ENCODE results near the gene PLCD3. TPM values are rescaled to one million over a fixed set of nuclear protein-coding genes. Genes with fewer than 3 reads are reported as not detected.

Gene PLCD3
- total RNA-seq, 1 donor from 2014 or later = 34.2 TPM

- Mint-ChIP-seq H3K27me3 (ENCODE audit: low read depth) (peaks cover 17% of the 10 kb centered on the region), H3K27ac (ENCODE audit: unreplicated experiment) (peak within 1 kb of the TSS; percentile 100), H3K9me3 (no peaks in the 10 kb centered on the region), H3K4me3 (peak within 1 kb of the TSS; percentile 95), H3K36me3 (ENCODE audit: low read depth) (no peaks in the 10 kb centered on the region), H3K4me1 (peaks cover 56% of the 10 kb centered on the region)
- peak; percentile 100 for DNase-seq (ENCODE audit: low read depth, low spot score)
- TF ChIP-seq CTCF (conservative IDR thresholded peaks at IDR 0.05) = no peak
Observed at GRCh38 chr17:45148183-45149036, 16.1 kb upstream of the PLCD3 start, which contains the start of gene HEXIM1. TSS of gene HEXIM1 (plus strand) at chr17:45148475. CDS start at chr17:45149191, 716 bp downstream.

GRCh38 chr17:45147581-45148182, 15.4 kb upstream of the PLCD3 start:
- H3K9me3 Mint-ChIP-seq = no peaks in the 10 kb centered on the region
- peaks cover 17% of the 10 kb centered on the region for H3K27me3 Mint-ChIP-seq (ENCODE audit: low read depth)
- no peak for TF ChIP-seq CTCF (conservative IDR thresholded peaks at IDR 0.05)
- no peaks in the 10 kb centered on the region for H3K36me3 Mint-ChIP-seq (ENCODE audit: low read depth)
- peaks cover 56% of the 10 kb centered on the region for H3K4me1 Mint-ChIP-seq
- peak overlapping the region; percentile 100 for H3K27ac Mint-ChIP-seq (ENCODE audit: unreplicated experiment)
- peak; percentile 73 for DNase-seq (ENCODE audit: low read depth, low spot score)
- H3K4me3 Mint-ChIP-seq = peak overlapping the region; percentile 95

GRCh38 chr17:45146890-45147580, 14.7 kb upstream of the PLCD3 start:
- no peaks in the 10 kb centered on the region for H3K36me3 Mint-ChIP-seq (ENCODE audit: low read depth)
- no peaks in the 10 kb centered on the region for H3K9me3 Mint-ChIP-seq
- peak overlapping the region; percentile 95 for H3K4me3 Mint-ChIP-seq
- TF ChIP-seq CTCF (conservative IDR thresholded peaks at IDR 0.05) = no peak
- peak overlapping the region; percentile 100 for H3K27ac Mint-ChIP-seq (ENCODE audit: unreplicated experiment)
- no peak for DNase-seq (ENCODE audit: low read depth, low spot score)
- peaks cover 56% of the 10 kb centered on the region for H3K4me1 Mint-ChIP-seq
- peaks cover 17% of the 10 kb centered on the region for H3K27me3 Mint-ChIP-seq (ENCODE audit: low read depth)

- no peak overlapping the region for H3K27ac Mint-ChIP-seq (ENCODE audit: unreplicated experiment)
- H3K4me1 Mint-ChIP-seq = peaks cover 51% of the 10 kb centered on the region
- H3K9me3 Mint-ChIP-seq = no peaks in the 10 kb centered on the region
- TF ChIP-seq CTCF (conservative IDR thresholded peaks at IDR 0.05) = no peak
- H3K36me3 Mint-ChIP-seq (ENCODE audit: low read depth) = no peaks in the 10 kb centered on the region
- DNase-seq (ENCODE audit: low read depth, low spot score) = no peak
- peak overlapping the region; percentile 95 for H3K4me3 Mint-ChIP-seq
- H3K27me3 Mint-ChIP-seq (ENCODE audit: low read depth) = peaks cover 17% of the 10 kb centered on the region
Observed at GRCh38 chr17:45146592-45146889, 14.2 kb upstream of the PLCD3 start.

GRCh38 chr17:45146166-45146565, 13.9 kb upstream of the PLCD3 start:
- H3K4me1 Mint-ChIP-seq = peaks cover 48% of the 10 kb centered on the region
- H3K4me3 Mint-ChIP-seq = peak overlapping the region; percentile 95
- H3K9me3 Mint-ChIP-seq = no peaks in the 10 kb centered on the region
- peak overlapping the region; percentile 38 for H3K27ac Mint-ChIP-seq (ENCODE audit: unreplicated experiment)
- peaks cover 17% of the 10 kb centered on the region for H3K27me3 Mint-ChIP-seq (ENCODE audit: low read depth)
- no peaks in the 10 kb centered on the region for H3K36me3 Mint-ChIP-seq (ENCODE audit: low read depth)
- no peak for DNase-seq (ENCODE audit: low read depth, low spot score)
- no peak for TF ChIP-seq CTCF (conservative IDR thresholded peaks at IDR 0.05)
